GM18868 (cell line): ENCODE measurements around the gene LNX1.

ENCODE experiments used
- ATAC-seq: cut with Tn5 transposase; IDR thresholded peaks from one replicate; pipeline ENCODE4 v1.9.1; 2021; ENCODE audit warnings: mild to moderate bottlenecking, moderate library complexity; ENCODE audit not compliant: unreplicated experiment

LNX1 gene

DNA sequence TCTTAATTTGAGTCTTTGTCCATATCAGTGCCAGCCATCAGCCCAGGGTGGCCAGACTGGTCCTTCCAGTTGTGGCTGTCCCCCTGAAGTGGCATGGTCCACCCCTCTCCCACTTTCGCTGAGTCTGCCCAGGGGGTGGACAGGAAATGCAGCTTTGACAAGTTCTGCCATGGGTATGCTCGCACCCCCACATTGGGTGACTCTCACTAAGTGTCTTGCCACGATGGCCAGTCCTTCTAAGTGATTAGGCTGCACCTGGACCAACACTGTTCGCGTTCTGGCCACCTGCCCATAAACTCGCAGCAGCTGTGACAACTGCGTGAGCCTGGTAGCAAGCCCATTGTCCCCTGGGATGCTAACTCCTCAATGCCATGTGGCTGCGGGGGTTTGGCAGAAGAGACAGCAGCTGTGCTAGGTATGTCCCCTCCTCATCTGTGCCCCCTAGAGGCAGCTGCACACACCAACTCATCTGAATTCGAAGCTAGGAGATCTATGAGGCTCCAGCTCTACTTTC is 10.0 kb upstream of the LNX1 start:
- peak; percentile 84 for ATAC-seq

- ATAC-seq = peak; percentile 70
Measured at GRCh38 chr4:53599632-53600031, 8.3 kb upstream of the LNX1 start.

GRCh38 chr4:53598901-53599300 is 7.6 kb upstream of the LNX1 start:
- ATAC-seq = no peak

- ATAC-seq = no peak
Measured at GRCh38 chr4:53598483-53598882, 7.2 kb upstream of the LNX1 start.

DNA sequence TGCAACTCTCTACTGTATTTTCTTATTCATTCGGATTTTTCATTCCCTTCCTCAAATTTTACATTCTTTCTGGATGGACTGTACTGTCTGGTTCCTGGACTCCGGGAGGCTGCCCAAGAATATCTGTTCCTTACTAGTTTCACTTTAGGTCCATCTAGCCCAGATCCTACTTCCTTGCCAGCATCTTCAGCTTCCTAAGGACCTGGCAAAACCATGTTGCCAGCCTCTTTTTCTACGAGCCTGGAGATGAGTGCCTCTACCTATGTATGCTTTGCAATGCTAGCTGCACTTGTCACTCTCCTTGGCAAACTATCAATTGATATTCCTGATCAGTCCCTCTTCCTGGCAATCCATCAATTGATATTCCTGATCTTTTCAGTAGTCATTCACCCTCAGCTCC is 5.6 kb upstream of the LNX1 start:
- ATAC-seq = no peak

DNA sequence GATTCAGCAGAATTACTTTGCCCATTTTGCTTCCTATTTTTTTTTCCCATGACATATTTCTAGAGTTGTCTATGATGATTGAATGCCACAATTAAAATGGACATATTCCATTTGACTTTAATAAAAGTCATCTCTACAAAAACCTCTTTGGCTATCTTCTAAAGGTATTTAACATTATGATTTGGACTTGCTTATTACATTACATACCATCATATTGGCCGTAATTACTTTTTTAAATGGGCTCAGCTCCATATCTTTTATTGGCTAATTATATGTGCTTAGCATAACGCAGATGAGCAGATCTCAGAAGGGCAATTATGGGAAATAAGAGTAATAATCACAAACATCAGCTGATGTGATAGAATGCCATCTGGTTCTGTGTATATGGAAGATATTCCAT is 4.5 kb upstream of the LNX1 start:
- ATAC-seq = no peak

DNA sequence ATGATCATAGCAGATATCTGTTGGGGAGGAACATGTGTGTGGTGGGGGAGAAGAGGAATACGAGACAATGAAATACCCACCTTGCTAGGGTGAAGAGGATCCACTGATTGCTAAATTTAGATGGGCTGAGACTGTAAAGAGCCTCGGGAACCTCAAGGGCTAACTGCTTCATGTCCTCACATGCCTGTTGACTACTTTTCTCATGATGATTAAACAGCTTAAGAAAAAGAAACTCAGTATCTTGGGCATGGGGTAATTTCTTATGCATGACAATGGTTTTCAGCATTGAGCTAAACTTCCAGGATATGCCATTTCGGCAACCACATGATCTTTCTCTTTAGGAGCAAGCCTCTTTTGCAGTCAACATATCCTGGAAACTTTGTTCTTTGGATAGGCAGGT is 3.9 kb upstream of the LNX1 start:
- ATAC-seq = no peak

- ATAC-seq = no peak
Measured at GRCh38 chr4:53593765-53594164, 2.5 kb upstream of the LNX1 start.

DNA sequence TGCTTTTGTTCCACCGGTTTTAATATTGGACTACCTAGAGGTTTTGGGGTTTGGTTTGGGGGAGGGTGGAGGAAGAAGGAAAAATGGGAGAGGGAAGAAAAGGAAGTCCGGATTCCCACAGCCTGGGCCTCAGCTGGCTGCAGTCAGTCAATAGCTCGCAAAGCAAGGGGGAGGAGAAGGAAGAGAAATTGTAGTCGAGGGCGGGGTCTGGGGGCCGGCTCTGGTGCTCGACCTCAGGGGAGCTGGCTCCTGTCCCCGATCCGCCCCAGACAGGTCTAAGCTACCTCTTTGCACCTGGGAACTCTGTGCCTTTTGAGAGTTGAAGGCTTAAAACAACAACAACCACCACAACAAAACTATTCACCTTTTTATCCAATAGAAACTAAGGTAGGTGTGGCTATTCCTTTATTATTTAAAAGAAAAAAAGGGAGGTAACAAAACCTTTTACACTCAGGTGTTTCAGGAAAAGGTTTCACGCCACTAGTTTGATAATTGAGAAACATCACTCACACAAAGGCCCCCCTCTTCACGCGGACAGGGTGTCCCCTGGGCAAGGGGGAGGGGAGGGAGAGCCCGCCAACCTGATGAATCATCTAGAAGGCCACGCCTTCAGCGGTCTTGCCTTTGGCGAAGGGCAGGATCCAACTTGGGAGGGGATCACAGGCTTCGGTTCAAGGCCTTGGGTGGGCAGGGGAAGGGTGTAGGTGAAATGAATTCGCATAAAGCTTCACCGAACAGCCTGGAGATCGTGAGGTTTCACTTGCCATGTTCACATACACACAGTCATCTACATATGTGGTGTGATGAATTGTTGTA is 1.6 kb upstream of the LNX1 start:
- ATAC-seq = peak; percentile 48

GRCh38 chr4:53592122-53592521 is 836 bp upstream of the LNX1 start:
- ATAC-seq = no peak

GRCh38 chr4:53590187-53590586 is 1.1 kb downstream of the LNX1 start:
- no peak for ATAC-seq

DNA sequence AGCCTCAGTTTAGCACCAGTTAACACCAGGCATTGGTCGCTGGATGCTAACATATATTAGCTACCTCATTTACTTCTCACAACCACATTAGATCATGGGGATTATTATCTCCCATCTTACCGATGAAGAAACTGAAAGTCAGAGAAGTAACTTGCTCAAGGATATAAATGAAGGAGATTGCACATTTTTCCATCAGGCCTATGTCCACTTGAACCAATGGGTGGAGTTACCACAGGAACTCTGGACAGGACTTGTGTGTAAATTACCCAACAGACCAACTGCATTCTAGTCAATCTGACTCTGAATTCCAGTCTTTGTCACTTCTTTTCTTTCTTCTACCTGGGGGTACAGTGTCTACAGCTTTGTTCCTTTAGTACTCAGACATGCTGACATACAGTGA is 1.8 kb downstream of the LNX1 start:
- no peak for ATAC-seq

GRCh38 chr4:53587135-53587534 is 4.2 kb downstream of the LNX1 start:
- no peak for ATAC-seq

- ATAC-seq = no peak
Measured at GRCh38 chr4:53586121-53586816, 5.0 kb downstream of the LNX1 start.

DNA sequence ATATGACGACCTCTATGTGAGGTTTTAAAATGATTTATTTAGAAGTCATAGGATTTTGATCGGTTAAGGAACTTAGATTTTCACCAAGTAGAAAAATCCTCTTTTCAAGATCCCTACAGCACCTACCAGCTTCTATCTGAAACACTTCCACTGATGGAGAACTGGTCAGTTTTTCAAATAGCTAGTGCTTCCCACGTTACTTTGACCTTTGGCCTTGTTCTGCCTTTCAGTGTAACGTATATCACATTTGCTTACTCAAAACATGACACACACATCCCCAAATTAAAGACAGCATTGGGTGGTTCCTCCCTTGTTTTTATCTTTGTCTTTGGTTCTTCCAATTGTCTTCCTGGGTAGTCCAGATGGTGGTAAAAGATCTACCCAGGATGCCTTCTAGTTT is 6.6 kb downstream of the LNX1 start:
- no peak for ATAC-seq

GRCh38 chr4:53583513-53583912 is 7.8 kb downstream of the LNX1 start:
- ATAC-seq = no peak

GRCh38 chr4:53582194-53582593 is 9.1 kb downstream of the LNX1 start:
- ATAC-seq = no peak

DNA sequence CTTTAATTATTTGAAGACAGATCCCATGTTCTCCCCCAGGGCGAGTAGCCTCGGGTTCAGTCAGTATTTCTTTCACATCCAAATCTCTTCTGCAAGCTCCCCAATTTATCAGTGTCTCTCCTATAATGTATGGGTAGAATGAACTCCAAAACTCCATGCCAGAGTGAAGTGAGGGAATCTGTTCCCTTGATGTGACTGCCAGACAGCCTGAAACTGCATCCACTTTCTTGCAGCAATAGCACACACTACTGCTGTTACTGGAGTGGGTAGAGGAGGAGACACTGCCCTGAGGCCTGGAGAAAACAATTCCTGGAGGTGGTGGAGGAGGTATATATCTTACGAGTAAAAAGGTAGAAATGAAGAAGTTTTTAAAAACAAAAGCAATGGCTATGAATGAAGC is 11.0 kb downstream of the LNX1 start:
- ATAC-seq = no peak

DNA sequence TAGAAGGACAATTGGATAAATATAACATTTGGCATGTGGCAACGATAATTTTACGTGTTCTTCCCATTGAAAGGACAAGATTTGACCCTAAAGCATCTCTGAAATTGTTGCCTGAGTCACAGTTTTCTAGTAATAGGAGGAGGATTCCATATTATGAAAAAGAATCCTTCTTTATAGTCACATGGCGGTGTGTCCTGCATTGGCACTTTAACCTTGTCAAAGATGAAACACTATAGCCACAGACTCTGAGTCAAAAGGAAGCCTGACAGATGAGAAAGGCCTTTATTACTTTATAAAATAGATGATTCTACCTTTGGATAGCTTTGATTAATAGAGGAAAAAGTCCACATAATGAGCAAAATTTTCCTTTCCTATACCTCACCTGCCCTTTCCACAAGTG is 11.5 kb downstream of the LNX1 start:
- ATAC-seq = no peak

DNA sequence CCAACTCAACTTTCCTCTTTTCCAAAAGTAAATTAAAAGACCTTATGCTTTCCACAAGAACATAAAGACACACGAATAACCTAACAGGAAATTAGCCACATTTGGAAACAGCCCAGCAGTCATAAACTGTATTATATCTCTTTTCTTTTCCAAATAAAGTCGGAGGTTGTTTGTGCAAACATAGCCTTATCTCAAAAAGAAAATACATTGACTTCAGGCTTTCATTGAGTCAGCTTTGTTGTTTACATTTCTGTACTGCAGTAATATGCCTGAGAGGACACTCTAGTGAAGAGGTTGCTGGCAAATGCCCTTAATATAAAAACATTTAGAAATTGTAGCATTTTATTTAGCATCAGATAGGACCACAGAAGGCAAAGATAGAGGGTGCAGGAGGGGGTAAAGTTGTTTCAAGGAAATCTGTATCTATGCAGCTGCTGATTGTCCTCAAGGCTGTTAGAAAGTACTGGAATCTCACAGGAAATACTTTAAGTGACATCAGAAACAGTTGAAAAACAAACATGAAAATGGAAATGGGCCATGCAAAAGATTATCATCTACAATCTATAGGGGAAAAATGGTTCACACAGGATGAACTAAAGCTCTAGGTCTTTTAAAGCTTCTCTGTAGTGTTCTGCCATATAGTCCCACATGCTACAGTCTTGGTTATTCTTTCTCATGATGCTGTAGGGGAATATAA is 14.5 kb downstream of the LNX1 start:
- ATAC-seq = no peak

DNA sequence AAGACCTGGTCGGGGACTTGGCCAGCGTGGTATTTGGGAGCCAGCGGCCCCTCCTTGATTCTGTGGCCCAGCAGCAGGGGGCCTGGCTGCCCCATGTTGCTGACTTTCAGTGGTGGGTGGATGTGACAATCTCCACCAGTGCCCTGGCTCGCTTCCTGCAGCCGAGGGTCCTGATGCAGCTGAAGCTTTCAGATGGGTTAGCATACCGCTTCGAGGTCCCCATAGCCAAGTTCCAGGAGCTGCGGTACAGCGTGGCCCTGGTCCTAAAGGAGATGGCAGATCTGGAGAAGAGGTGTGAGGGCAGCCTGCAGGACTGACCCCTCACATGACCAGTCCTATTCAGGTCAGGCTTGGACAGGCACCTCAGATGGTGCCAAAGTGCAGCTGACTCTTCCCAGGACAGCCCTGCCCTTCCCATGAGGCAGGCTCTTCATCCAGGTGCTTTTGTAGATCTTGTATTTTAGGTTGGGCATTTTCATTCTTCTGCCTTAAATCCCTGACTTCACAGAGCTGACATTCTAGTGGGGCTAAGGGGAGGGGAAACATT is 15.1 kb downstream of the LNX1 start:
- no peak for ATAC-seq
